ENCODE measurements around the gene CLEC12A. TPM values are rescaled to one million over a fixed set of nuclear protein-coding genes. Genes with fewer than 3 reads are reported as not detected.
A peak's percentile ranks its signal among the peaks of the same experiment; 100 is the strongest.

CLEC12A gene
- total and polyA plus RNA-seq, 12 donors, result 0.36 to 2.3 (median 1.6) TPM; not detected in 2

GRCh38 chr12:10031771-10032175 lies 60.6 kb downstream of the CLEC12A start:
- no peak overlapping the region for H3K4me3 ChIP-seq
- intact Hi-C loops (cut with DNase I), result loop anchor here in 1 of 2 donors (10.0 kb wide), 1 partner anchor 103 kb away; the partner anchor contains the start of gene CLEC7A
- TF ChIP-seq POLR2A (IDR thresholded peaks at IDR 0.05) (no peak), CTCF (IDR thresholded peaks at IDR 0.05) (no peak)
- no peak overlapping the region for H3K27ac ChIP-seq
- 57 to 73% (median 67%) methylated on average over 5 of the region's 5 CpGs for WGBS, 4 donors
- no peak for DNase-seq
- H3K27me3 ChIP-seq, result no peaks in the 10 kb centered on the region
- H3K9me3 ChIP-seq (replicated peaks in 1 of 3), result no peaks in the 10 kb centered on the region
- no peaks in the 10 kb centered on the region for H3K4me1 ChIP-seq (replicated peaks in 1 of 2)
- no peaks in the 10 kb centered on the region for H3K36me3 ChIP-seq (replicated peaks in 1 of 2)

- Histone ChIP-seq H3K4me3 (no peak overlapping the region), H3K27ac (no peak overlapping the region), H3K4me1 (replicated peaks in 1 of 2) (no peaks in the 10 kb centered on the region), H3K27me3 (no peaks in the 10 kb centered on the region), H3K9me3 (replicated peaks in 1 of 3) (no peaks in the 10 kb centered on the region), H3K36me3 (replicated peaks in 1 of 2) (no peaks in the 10 kb centered on the region)
- TF ChIP-seq CTCF (IDR thresholded peaks at IDR 0.05), result peak; percentile 19 to 72 (median 48)
- no peak for TF ChIP-seq POLR2A (IDR thresholded peaks at IDR 0.05)
- DNase-seq, result peak in 1 of 7 donors; percentile 15
- WGBS, 4 donors, result 46 to 59% (median 55%) methylated on average over 1 of the region's 1 CpG
- intact Hi-C loops (cut with DNase I), result loop anchor here in 1 of 2 donors (10.0 kb wide), 1 partner anchor 101 kb away; the partner anchor contains the start of gene CLEC7A
These were observed 62.8 kb downstream of the CLEC12A start for GRCh38 chr12:10033783-10034545.

Other genes with a start within 250 kb of the CLEC12A start
- gene CLECL1, start 238.3 kb upstream of the CLEC12A start, total RNA-seq, result 1 to 10 TPM in 4 of 9 donors, under 1 TPM in 1, not detected in 4; 0.38 to 1.9 (median 1.3) TPM
- 1 to 10 TPM in 2 of 3 donors, under 1 TPM in 1; 0.56 to 1.5 (median 1.1) TPM for gene CLECL1, start 238.3 kb upstream of the CLEC12A start, polyA plus RNA-seq
- 1 to 10 TPM in 5 of 9 donors, under 1 TPM in 3, not detected in 1; 0.39 to 4.6 (median 1.9) TPM for gene CD69, start 210.5 kb upstream of the CLEC12A start, total RNA-seq
- 1 to 10 TPM in 1 of 3 donors, under 1 TPM in 2; 0.88 to 2.8 (median 0.97) TPM for gene CD69, start 210.5 kb upstream of the CLEC12A start, polyA plus RNA-seq
- under 1 TPM in 4 of 9 donors, not detected in 5; 0.17 to 0.61 (median 0.41) TPM for gene KLRF1, start 143.9 kb upstream of the CLEC12A start, total RNA-seq
- under 1 TPM in 1 of 3 donors, not detected in 2; 0.61 TPM for gene KLRF1, start 143.9 kb upstream of the CLEC12A start, polyA plus RNA-seq
- gene CLEC2B, start 102.1 kb upstream of the CLEC12A start, total RNA-seq, result 10 to 100 TPM in 4 of 9 donors, 1 to 10 TPM in 5; 3.9 to 17.0 (median 8.8) TPM
- gene CLEC2B, start 102.1 kb upstream of the CLEC12A start, polyA plus RNA-seq, result 10 to 100 TPM; 10.8 to 17.7 (median 11.2) TPM
- gene KLRF2, start 89.9 kb upstream of the CLEC12A start, total RNA-seq, result not detected
- gene KLRF2, start 89.9 kb upstream of the CLEC12A start, polyA plus RNA-seq, result not detected
- not detected for gene CLEC2A, start 39.0 kb upstream of the CLEC12A start, total RNA-seq
- not detected for gene CLEC2A, start 39.0 kb upstream of the CLEC12A start, polyA plus RNA-seq
- 1 to 10 TPM in 2 of 9 donors, under 1 TPM in 3, not detected in 4; 0.22 to 2.8 (median 0.46) TPM for gene CLEC1B, start 27.7 kb downstream of the CLEC12A start, total RNA-seq
- gene CLEC1B, start 27.7 kb downstream of the CLEC12A start, polyA plus RNA-seq, result 1 to 10 TPM in 1 of 3 donors, under 1 TPM in 1, not detected in 1; 0.34 to 1.3 TPM
- gene CLEC12B, start 39.2 kb downstream of the CLEC12A start, total RNA-seq, result under 1 TPM in 2 of 9 donors, not detected in 7; 0.11 to 0.14 TPM
- gene CLEC12B, start 39.2 kb downstream of the CLEC12A start, polyA plus RNA-seq, result under 1 TPM in 1 of 3 donors, not detected in 2; 0.07 TPM
- gene CLEC9A, start 59.3 kb downstream of the CLEC12A start, total RNA-seq, result under 1 TPM in 3 of 9 donors, not detected in 6; 0.14 to 0.23 (median 0.22) TPM
- under 1 TPM in 2 of 3 donors, not detected in 1; 0.07 to 0.10 TPM for gene CLEC9A, start 59.3 kb downstream of the CLEC12A start, polyA plus RNA-seq
- 1 to 10 TPM; 1.4 to 4.9 (median 2.9) TPM for gene CLEC1A, start 127.6 kb downstream of the CLEC12A start, total RNA-seq
- gene CLEC1A, start 127.6 kb downstream of the CLEC12A start, polyA plus RNA-seq, result 1 to 10 TPM; 3.3 to 5.6 (median 3.3) TPM
- gene CLEC7A, start 158.8 kb downstream of the CLEC12A start, total RNA-seq, result 10 to 100 TPM in 4 of 9 donors, 1 to 10 TPM in 5; 3.3 to 23.6 (median 8.8) TPM
- gene CLEC7A, start 158.8 kb downstream of the CLEC12A start, polyA plus RNA-seq, result 1 to 10 TPM; 3.8 to 4.9 (median 3.9) TPM
- 1 to 10 TPM in 2 of 9 donors, under 1 TPM in 6, not detected in 1; 0.28 to 1.8 (median 0.60) TPM for gene OLR1, start 200.7 kb downstream of the CLEC12A start, total RNA-seq
- gene OLR1, start 200.7 kb downstream of the CLEC12A start, polyA plus RNA-seq, result 1 to 10 TPM in 2 of 3 donors, under 1 TPM in 1; 0.37 to 2.2 (median 1.9) TPM
- gene TMEM52B, start 207.6 kb downstream of the CLEC12A start, total RNA-seq, result 1 to 10 TPM in 1 of 9 donors, under 1 TPM in 5, not detected in 3; 0.07 to 2.3 (median 0.34) TPM
- gene TMEM52B, start 207.6 kb downstream of the CLEC12A start, polyA plus RNA-seq, result under 1 TPM; 0.07 to 0.56 (median 0.37) TPM
- gene GABARAPL1, start 241.5 kb downstream of the CLEC12A start, total RNA-seq, result 100 to 1,000 TPM in 4 of 9 donors, 10 to 100 TPM in 5; 71.6 to 260 (median 98.4) TPM
- 100 to 1,000 TPM in 1 of 3 donors, 10 to 100 TPM in 2; 58.2 to 224 (median 58.9) TPM for gene GABARAPL1, start 241.5 kb downstream of the CLEC12A start, polyA plus RNA-seq

Measured in adrenal gland (tissue), 12 donors.